ENCODE results near the gene EXOC1. TPM values are rescaled to one million over a fixed set of nuclear protein-coding genes. Genes with fewer than 3 reads are reported as not detected.

Gene EXOC1
- polyA plus RNA-seq, 3 donors: 39.4 to 51.3 (median 51.2) TPM

DNA sequence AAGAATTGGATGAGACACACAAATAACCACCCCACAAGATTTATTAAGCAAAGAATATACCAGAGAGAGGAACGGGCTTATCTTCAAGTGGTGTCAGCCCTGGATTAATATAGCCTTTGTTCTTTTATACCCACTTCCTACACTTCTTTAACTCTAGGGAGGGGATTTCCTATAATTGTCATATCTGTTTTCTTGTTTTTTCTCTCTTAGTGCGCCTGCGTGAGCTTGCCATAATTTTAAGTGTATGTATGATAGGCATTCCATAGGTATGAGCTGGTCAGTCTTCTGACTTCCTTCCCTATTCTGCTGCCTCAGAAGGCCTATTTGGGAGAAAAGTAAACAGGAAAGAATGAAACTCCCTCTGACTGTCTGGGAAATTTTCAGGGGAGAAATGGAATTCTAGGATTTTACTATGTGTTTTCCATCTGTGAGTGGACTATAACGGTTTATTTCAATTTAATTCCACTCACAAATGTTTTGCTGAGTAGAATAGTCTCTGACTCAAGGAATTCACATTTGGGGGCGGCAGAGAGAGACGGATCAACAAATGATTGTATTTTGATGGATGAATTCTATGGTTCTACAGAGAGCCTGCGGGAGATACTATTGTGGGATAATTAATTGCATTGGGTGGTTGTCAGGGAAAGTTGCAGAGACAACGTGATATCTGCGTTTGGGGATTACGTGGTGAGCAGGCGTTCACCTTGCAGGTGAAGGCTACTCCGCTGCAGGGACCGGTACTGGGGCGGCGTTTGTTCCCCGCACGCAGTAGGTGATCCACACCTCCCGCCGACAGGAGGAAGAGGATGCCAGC lies 94.7 kb downstream of the EXOC1 start:
- no peak for DNase-seq

DNA sequence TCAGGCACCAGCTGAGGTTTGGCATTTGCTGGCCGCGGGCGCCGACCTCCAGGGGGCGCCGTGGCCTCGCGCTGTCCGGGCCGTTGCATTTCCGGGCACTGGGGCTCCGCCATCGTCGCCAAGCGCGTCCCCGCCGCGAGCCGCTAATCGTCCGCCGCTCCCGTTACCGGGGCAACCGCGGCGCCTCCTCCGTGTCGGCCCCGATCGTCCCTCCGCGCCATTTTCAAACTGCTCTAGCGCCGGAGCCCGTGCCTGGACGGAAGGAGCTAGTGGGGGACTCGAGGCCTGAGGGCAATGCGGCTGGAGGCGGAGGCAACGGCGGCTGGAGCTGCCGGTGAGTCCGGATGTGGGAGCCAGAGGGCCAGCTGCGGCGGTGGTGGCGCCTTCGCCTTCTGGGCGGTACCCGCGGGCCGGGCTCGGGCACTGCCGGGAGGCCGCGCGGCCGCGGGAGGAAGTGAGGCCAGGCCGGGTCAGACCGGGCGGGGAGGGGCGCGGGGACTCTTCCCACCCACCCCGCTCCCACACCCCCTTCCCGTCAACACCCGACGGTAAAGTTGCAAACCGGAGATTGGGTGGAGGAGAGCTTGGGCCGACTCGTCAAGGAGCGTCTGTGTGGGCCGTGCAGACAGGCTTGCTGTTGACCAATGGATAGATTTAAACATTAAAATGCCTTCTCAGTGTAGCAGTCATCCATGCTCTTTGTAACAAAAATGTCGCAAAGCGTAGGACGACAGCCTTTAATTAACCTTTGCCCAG lies 95.5 kb downstream of the EXOC1 start, which contains the start of gene CEP135:
CEP135 (plus strand) TSS at position 220 of the 756 bp plus-strand sequence. CDS start 3,186 bp downstream, outside the sequence.
- DNase-seq: peak; percentile 96

DNA sequence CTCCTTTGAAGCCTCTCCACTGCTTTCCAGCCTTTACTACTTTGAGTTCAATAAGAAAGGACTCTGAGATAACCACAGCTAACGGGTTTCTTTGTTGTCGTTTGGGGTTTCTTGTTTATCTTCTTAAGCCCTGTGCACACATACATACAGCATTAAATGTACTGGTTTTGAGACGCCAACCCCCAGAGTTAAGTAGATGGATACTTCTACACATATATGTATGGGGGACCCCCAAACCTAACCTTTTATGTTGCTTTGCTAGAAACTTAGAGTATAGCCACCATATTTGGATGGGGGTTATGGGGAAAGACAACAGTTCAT lies 96.0 kb downstream of the EXOC1 start:
- DNase-seq: no peak

DNA sequence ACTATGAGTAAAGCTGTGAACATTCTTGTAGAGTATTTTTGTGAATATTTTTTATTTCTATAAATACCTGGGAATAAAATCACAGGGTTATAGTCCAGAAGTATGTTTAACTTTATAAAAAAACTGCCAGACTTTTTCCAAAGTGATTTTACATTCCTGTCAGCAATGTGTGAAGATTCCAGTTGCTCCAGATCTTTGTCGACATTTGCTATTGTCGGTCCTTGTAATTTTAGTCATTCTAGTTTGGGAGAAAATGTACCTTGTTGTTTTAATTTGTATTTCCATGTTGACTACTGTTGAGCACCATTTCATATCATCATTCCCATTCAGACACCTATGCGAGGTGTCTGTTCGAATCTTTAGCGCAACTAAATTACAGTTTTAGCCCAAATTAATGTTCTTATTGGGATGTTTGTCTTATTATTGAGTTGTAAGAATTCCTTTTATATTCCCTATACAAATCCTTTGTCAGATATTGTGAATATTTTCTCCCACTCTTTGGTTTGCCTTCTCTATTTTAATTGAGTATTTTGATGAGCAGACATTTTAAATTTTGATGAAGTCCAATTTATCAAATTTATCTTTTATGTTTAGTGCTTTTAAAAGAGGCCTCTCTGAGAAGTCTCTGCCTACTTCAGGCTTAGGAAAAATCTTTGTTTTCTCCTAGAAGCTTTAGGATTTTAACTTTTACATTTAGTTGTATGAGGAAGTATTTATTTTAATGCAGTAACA lies 97.9 kb downstream of the EXOC1 start:
- DNase-seq: no peak

Other genes with a start within 250 kb of the EXOC1 start
- 10 to 100 TPM; 10.4 to 12.1 (median 11.6) TPM for gene NMU, start 217.3 kb upstream of the EXOC1 start, polyA plus RNA-seq (ENCODE audit: insufficient read length in 3 of 3)
- gene EXOC1L, start 33.9 kb upstream of the EXOC1 start, polyA plus RNA-seq (ENCODE audit: insufficient read length in 3 of 3): not detected
- 10 to 100 TPM; 10.4 to 23.6 (median 21.0) TPM for gene CEP135, start 95.3 kb downstream of the EXOC1 start, polyA plus RNA-seq (ENCODE audit: insufficient read length in 3 of 3)